Measurements from ENCODE around the gene AMBRA1.
"Not testable (repeated sequence)": the region's sequence is repeated elsewhere in the genome, so short reads cannot be mapped to it uniquely, and the experiment has no call there.

Gene AMBRA1

DNA sequence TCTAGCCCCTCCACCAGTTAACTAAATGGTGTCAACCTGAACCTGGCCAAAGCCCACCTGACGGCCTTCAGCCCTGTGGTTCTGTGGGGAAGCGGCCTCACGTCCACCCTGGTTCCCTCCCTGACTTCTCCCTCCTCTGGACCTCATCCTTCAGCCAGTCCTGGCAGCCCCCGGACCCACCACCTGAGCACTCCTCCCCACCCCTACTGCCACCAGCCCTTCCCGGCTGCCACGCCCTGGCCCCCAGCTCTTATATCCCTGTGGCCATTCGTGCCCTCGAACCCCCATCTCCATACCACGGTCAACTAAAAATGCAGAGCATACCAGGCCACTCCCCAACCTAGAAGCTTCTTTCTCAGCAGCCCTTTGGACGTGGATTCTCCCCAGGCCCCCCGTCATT is 216.5 kb downstream of the AMBRA1 start:
- no peak for DNase-seq (ENCODE audit: low read depth)
- TF ChIP-seq, protein P1, sequence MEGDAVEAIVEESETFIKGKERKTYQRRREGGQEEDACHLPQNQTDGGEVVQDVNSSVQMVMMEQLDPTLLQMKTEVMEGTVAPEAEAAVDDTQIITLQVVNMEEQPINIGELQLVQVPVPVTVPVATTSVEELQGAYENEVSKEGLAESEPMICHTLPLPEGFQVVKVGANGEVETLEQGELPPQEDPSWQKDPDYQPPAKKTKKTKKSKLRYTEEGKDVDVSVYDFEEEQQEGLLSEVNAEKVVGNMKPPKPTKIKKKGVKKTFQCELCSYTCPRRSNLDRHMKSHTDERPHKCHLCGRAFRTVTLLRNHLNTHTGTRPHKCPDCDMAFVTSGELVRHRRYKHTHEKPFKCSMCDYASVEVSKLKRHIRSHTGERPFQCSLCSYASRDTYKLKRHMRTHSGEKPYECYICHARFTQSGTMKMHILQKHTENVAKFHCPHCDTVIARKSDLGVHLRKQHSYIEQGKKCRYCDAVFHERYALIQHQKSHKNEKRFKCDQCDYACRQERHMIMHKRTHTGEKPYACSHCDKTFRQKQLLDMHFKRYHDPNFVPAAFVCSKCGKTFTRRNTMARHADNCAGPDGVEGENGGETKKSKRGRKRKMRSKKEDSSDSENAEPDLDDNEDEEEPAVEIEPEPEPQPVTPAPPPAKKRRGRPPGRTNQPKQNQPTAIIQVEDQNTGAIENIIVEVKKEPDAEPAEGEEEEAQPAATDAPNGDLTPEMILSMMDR (IDR thresholded peaks at IDR 0.05; ENCODE audit: insufficient read depth, low read depth, low read length, missing control alignments) = no peak
- H3K4me3 ChIP-seq (ENCODE audit: low read depth, low read length) = no peak overlapping the region

DNA sequence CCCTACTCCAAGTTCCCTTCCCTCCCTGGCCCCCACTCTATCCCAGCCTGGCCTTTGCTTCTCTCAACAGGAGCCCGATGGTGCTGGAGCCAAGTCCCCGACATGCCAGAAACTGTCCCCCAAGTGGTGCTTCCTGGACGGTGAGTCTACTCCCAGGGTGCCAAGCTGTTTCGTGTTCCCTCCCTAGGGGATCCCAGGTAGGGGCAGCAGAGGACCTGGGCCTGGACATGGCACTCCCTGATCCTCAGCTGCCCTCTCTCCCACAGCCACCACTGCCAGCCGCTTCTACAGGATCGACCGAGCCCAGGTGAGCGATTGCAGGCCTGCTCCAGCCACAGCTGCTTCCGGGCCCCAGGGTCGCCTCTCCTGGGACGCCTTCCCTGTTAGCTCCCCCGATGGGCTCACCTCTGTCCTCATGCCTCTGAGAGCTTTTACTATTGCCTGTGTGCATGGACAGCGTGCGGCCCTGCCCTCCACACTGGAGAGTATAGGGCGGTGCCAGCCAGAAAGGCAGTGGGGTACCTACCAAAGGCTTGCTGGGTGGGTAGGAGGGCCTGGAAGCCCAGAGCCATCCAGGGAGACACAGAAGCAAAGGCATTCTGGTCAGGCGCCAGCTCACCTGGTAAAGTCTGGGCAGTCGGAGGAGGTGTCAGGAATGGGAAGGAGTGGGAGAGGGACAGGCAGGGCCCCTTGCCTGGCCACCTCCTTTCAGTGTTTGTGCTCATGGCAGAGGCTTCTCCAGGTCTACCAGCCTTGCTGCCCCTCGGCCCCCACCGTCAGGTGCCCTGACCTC is 217.4 kb downstream of the AMBRA1 start:
- TF ChIP-seq, protein P1 (IDR thresholded peaks at IDR 0.05; ENCODE audit: insufficient read depth, low read depth, low read length, missing control alignments) = no peak
- DNase-seq (ENCODE audit: low read depth) = no peak
- no peak overlapping the region for H3K4me3 ChIP-seq (ENCODE audit: low read depth, low read length)

DNA sequence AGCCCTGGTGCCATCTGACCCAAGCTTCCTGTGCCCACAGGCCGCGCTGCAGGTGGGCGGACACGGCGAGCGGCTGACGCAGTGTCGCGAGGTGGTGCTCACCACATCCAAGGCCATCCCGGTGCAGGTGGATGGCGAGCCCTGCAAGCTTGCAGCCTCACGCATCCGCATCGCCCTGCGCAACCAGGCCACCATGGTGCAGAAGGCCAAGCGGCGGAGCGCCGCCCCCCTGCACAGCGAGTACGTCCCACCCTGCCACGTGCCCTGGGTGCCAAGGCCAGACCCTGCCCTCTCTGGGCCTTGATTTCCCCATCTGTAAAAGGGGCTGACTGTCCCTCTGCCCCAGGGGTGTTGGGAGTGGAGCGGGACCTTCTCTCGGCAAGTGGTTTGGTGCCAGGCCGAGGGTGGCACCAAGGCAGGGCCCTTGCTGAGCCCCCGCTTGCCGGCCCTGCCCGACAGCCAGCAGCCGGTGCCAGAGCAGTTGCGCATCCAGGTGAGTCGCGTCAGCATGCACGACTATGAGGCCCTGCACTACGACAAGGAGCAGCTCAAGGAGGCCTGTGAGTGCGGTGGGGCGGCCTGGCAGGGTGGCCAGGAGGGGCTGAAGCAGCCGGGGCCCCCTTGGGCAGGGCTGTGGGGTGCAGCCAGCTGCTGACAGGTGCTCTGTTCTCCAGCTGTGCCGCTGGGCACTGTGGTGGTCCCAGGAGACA is 218.3 kb downstream of the AMBRA1 start:
- H3K4me3 ChIP-seq (ENCODE audit: low read depth, low read length) = no peak overlapping the region
- no peak for DNase-seq (ENCODE audit: low read depth)
- TF ChIP-seq, protein P1 (IDR thresholded peaks at IDR 0.05; ENCODE audit: insufficient read depth, low read depth, low read length, missing control alignments) = no peak

DNA sequence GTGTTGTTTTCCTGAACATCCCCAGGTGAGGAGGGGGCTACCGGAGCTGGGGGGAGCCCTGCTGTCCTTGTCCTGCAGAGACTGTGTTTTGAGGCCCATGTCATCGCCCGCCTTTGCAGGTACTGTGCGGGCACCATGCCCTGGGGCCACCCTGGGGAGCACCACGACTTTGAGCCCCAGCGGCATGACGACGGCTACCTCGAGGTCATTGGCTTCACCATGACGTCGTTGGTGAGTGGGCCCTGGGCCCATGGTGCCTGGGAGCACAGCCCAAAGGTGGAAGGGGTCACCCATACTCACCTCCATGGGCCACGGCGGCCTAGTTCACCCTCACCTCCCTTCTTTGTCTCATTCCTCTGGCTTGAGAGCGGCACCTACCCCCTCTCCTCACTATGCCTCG is 219.0 kb downstream of the AMBRA1 start:
- DNase-seq (ENCODE audit: low read depth) = no peak
- H3K4me3 ChIP-seq (ENCODE audit: low read depth, low read length) = no peak overlapping the region
- TF ChIP-seq, protein P1 (IDR thresholded peaks at IDR 0.05; ENCODE audit: insufficient read depth, low read depth, low read length, missing control alignments) = no peak

DNA sequence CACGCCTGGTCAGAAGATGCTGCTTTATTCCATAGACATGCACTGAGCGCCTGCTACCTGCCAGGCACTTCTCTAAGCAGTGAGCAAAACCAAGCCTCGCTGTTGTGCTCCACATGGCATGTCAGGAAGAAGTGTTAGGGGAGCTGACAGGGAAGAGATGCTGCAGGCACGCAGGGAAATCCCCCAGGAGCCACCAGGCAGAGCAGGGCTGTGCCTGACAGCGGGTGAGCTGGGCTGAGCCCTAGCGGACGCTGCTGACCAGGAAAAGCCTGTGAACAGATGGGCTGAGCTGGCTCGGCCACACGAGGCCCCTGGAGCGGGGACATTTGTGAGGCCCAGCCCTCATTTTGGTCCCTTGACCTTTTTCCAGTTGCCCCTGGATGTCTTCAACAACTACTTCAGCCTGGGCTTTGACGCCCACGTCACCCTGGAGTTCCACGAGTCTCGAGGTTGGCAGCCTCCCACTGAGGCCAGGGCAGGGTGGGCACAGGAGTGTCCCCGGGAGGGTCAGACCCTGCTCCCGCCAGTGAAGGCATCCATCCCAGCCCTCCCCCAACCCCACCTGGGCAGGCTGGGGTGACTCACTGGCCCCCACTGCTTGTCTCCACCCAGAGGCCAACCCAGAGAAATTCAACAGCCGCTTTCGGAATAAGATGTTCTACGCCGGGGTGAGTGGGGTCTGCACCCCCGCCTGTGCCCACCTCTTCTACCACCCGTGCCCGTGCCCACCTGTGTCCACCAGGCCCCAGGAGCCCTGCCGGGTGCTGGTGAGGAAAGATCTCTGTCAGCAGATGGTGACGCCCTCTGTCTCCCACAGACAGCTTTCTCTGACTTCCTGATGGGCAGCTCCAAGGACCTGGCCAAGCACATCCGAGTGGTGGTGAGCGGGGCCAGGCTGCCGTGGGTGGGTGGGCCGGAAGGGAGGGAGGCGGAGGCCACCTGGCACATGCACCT is 219.8 kb downstream of the AMBRA1 start:
- DNase-seq (ENCODE audit: low read depth) = no peak
- H3K4me3 ChIP-seq (ENCODE audit: low read depth, low read length) = no peak overlapping the region
- TF ChIP-seq, protein P1 (IDR thresholded peaks at IDR 0.05; ENCODE audit: insufficient read depth, low read depth, low read length, missing control alignments) = no peak

DNA sequence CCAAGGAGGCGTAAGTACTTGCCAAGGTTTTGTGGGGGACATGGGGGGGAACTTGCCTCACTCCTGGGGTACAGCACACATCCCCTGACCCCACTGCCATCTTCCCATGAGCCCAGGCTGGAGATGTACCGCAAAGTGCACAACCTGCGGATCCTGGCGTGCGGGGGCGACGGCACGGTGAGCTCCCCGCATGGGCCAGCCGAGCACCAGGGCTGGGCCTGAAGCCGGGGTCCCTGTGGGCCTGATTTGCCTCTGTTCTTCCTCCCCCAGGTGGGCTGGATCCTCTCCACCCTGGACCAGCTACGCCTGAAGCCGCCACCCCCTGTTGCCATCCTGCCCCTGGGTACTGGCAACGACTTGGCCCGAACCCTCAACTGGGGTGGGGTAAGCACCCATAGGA is 221.3 kb downstream of the AMBRA1 start:
- not testable (repeated sequence) for DNase-seq (ENCODE audit: low read depth); H3K4me3 ChIP-seq (ENCODE audit: low read depth, low read length)

DNA sequence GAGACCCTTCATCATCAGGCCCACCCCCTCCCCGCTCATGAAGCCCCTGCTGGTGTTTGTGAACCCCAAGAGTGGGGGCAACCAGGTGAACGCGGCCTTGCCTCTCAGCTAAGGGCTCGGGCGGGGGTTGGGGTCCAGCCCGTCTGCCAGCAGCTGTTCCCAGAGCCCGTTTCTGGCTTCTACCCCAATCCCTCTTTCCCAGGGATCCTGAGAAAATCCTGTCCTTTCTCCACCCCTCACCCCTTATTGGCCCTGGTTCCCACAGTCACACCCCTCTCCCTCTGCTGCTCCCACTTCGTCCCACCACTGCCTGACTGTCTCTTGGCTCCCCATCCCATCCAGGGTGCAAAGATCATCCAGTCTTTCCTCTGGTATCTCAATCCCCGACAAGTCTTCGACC is 221.7 kb downstream of the AMBRA1 start:
- TF ChIP-seq, protein P1 (IDR thresholded peaks at IDR 0.05; ENCODE audit: insufficient read depth, low read depth, low read length, missing control alignments) = no peak
- H3K4me3 ChIP-seq (ENCODE audit: low read depth, low read length) = no peak overlapping the region

DNA sequence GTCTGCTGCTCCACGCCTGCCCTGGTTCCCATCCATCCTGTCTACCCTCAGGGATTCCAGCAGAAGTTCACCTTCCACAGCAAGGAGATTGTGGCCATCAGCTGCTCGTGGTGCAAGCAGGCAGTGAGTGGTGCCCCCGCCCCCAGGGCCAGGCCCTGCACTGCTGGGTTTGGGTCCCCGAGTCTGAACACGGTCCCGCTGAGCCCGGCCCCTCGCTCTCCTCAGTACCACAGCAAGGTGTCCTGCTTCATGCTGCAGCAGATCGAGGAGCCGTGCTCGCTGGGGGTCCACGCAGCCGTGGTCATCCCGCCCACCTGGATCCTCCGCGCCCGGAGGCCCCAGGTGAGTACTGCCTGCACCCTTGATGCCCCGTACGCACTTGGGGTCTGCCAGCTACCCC is 222.6 kb downstream of the AMBRA1 start:
- H3K4me3 ChIP-seq (ENCODE audit: low read depth, low read length); DNase-seq (ENCODE audit: low read depth): not testable (repeated sequence)

More for the DNA sequence above, 221.7 kb downstream of the AMBRA1 start:
- DNase-seq (ENCODE audit: low read depth) = no peak

All from GM12865 (cell line).